Stimulated activated CD4-positive, alpha-beta T cell treated with anti-CD3 and anti-CD28 coated beads, TNF-alpha, amount 100 ng/mL, for 1 hour (primary cell): Measurements from ENCODE around the gene ZCCHC7.
"Not testable (repeated sequence)": the region's sequence is repeated elsewhere in the genome, so short reads cannot be mapped to it uniquely, and the experiment has no call there.

Experiments used
- DNase-seq, 3 donors: peaks; one replicate each; pipeline ENCODE4 v3.0.0-alpha.2; 2020; ENCODE audit warnings: low read depth in 3 of 3, low spot score in 1 of 3

The ZCCHC7 gene

DNA sequence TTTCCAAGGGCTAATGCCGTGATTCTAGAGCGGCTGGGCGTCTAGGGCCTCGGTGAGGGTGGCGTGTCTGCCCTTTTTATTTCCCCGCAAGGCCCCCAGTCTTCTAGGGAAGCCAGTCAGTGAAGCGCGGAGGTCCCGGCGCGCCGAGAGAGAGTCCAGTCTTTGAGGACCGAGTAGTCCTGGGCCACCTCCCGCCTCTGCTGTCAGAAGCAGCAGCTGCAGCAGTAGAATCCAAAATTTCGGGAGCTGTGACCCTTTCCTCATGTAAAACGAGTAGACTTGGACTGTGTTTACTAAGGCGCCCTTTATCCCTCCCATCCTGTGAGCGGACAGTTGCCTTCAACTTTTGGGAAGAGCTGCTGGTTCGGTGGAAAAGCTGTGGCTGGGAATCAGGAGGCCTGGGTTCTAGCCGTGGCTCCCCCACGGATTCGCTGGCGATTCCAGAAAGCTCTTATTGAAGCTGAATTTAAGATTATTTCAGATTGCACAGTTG lies 515 bp downstream of the ZCCHC7 start:
- DNase-seq, result not testable (repeated sequence)

DNA sequence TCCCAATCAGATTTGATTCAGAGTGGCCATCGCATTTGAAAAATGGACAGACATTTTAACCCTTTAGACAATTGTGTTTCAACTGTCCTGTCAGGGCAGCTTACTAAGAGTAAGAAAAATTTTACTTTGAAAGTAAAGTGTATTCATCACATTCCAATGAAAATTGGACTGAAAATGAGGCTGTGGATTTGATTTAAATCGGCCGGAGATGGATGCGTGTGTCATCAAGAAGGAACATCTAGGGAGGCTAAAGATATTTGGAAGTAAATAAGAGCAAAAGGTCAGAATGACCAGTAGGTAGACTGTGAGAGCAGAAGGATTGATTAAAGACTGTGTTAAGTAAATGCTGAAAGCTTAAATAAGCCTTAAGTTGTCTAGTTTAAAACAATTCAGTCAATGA lies 1.5 kb downstream of the ZCCHC7 start:
- no peak for DNase-seq

DNA sequence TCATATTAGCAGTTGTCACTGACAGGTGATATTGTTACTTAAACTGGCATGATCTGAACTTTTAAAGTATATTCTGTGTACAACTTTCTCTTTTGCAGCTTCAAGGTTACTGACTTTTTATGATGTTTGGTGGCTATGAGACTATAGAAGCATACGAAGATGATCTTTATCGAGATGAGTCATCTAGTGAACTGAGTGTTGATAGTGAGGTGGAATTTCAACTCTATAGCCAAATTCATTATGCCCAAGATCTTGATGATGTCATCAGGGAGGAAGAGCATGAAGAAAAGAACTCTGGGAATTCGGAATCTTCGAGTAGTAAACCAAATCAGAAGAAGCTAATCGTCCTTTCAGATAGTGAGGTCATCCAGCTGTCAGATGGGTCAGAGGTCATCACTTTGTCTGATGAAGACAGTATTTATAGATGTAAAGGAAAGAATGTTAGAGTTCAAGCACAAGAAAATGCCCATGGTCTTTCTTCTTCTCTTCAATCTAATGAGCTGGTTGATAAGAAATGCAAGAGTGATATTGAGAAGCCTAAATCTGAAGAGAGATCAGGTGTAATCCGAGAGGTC lies 5.9 kb downstream of the ZCCHC7 start:
- DNase-seq, result no peak

DNA sequence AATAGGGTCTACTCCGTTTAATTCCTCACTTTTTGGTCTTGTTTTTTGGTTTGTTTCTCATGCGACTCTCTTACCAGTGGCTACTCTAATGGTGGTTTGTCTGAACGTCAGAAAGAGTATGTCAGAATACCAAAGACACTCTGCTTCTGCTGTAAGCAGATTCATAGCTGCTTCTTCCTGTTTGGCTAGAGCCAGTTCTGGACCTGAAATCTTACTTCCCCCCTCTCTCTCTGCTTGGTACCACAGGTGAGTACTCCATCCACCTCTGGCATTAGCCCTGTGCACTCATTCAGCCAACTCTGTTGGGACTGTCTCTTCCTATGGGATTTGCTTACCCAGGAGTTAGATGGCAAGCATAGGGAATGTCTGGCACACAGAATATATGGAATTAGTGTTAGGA lies 6.6 kb downstream of the ZCCHC7 start:
- DNase-seq, result no peak

DNA sequence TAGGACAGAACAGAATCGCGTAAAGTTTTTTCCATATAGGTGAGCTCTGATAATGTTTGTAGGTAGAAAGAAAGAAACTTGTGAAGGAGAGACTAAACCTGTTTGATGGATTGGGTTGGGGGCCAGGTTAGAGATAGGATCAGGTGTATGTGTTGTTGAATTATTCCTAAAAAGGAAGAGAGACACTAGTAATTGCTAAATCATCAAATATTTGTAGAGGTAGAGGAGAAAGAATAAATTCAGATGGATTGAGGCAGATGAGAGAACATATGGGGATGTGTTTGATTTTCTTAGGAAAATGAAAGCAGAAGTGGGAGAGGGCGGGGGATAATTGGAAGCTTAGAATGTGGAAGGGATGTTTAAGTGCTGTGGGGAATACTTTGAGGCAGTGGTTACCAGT lies 7.7 kb downstream of the ZCCHC7 start:
- DNase-seq, result no peak

DNA sequence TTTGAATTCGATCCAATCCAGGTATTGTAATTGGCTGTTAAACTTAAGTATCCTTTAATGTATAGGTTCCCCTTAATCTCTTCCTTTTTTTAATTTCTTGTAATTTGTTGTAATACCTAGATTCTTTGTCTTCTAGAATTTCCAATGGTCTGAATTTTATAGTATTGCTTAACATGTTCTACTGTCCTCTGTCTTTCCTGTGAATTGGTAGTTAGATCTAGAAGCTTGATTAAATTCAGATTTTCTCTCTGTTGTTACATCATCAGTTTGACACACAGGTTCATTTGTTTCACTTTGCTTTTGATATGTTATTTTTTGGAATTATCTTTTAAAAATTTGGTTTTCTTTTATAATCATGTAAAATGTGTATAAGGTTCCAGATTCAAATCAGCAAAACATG lies 13.8 kb downstream of the ZCCHC7 start:
- no peak for DNase-seq

DNA sequence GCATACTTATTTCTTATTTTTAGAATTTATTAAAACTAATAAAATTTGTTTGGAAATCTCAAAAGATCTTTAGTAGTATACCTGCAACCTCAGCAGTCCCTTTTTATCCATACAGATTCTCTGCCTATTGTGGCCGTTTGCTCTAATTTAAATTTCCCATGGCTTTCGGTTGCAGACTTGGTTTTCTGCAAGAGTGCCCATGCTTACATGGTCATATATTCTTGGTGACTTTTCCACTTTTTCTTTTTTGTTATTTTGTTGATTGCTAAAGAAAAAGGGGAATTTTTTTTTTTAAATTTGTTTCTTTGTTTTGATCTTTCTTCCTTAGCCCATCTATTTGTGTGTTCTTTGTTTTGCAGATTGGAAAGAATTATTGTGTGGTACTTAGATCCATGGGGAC lies 20.6 kb downstream of the ZCCHC7 start:
- DNase-seq, result no peak

DNA sequence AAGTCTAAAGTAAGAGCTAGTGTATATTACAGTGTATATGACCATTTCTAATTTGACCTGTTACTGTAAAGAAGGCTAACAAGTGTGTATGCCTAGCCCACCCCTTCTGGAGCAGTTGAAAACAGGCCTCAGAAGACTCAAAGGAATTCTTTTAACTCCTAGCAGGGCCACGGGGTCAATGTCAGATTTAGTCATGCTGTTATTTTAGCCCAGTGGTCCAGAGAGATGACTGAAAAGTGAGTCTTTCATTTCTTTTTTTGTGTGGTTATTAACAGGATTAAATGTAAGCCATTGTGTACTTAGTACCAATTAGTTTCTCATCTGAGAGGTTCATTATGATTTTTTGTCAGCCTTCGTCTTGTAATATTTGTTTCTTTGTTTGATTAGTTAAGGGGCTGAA lies 24.4 kb downstream of the ZCCHC7 start:
- no peak for DNase-seq

DNA sequence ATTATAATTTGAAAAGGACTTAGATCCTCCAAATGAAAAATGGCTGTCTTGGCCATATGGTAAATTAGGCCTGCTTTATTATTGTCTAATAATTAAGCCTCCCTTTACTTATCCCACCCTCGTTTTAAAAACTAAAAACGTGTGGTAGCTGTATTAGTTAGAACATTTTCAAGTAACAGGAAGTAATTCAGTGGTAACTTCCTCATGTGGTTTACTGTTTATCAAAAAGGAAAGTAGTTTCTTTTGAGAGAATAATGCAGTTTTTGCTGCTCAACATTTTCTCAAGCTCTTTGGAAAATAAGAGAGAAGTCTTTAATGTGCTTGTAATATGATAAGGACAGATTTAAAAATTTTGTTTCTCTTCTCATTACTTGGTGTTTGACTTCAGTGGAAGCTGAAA lies 26.0 kb downstream of the ZCCHC7 start:
- DNase-seq, result no peak

DNA sequence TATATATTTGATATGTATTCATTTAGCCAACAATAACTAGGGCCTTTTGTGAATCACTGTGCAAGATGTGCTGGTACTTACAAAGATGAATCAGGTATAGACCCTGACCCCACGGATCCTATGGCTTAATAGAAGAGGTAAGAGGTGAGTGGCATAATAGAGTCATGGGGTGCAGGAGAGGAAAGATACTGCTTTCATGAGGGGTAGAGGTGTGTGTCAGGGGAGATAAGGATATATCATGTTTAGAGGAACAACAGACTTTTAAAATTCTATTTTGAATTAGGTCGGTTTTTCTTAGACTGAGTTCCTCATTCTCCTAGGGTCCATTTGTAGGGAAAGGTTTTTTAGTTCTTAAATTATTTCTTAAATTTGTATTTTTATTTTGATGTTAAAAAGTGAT lies 27.8 kb downstream of the ZCCHC7 start:
- DNase-seq, result no peak

DNA sequence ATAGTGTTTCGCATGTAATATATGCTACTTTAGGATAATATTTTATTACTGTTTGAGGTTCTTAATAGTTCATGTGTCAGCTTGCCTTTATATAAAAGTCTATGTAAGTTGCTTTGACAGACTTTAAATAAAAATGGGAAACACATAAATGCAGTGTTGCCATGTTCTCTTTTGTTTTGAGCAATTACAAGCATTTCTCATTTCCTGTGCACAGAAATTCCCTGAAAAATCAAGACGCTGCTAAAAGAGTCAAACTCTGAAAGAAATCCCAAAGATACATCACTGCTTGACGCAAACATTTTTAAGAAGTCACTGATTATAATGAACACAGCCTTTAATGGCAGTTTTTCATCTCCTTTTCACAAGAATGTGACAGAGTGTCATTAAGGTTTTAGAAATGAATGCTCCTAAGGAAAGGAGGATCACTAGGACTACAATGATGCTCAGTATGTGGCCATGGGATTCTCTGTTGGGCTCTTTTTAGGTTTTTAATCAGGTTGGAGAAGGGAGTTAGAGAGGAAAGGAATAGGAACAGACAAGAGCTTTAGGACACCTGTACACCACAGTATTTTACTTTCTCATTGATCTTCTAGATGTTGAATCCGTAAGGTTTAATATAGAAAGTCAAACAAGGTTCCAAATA lies 29.4 kb downstream of the ZCCHC7 start:
- no peak for DNase-seq

DNA sequence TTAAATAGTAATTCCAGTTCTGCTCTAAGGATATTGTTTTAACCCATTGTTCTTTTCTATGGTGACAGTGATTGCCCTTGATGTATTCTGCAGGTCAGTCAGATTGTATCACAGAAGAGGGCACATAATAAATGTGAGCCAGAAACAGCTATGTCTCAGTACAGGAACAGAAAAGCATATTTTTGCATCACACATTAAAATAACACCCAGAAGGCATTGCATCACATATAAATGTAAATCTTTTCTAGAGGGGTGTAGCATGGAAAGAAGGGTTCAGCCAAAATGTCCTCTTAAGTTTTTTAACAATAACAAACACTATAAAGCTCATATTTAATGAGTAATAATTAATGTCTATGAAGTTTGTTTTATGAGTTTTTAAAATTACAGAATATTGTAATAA lies 30.0 kb downstream of the ZCCHC7 start:
- DNase-seq, result no peak

DNA sequence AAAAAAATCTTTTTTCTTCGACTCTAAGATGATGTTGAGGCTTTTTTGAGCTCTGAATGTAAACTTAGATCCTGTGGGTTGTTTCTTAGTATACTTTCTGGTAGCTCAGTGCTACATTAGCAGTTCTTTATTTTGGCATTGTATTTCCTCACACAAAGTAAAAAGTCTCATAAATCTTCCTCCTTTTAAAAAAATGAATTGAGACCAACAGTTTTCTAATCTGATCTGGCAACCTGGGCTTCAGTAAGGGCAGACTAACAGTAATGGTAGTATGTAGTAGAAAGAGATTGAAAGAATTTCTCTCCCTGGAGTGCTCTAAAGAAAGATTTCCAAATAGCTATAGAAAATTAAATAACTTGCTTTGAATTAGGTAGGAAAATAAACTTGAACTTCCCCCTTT lies 31.4 kb downstream of the ZCCHC7 start:
- no peak for DNase-seq

DNA sequence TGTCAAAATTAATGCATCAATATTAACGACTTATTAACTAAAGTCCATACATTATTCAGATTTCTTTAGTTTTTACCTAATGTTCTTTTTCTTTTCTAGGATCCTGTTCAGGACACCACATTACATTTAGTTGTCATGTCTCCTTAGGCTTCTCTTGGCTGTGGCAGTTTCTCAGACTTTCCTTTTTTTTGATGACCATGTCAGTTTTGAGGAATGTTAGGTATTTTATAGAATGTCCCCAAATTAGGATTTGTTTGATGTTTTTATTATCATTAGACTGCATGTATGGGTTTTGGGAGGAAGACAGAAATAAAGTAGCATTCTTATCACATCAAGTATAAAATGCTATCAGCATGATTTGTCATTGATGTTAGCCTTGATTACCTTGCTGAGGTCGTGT lies 32.0 kb downstream of the ZCCHC7 start:
- no peak for DNase-seq

DNA sequence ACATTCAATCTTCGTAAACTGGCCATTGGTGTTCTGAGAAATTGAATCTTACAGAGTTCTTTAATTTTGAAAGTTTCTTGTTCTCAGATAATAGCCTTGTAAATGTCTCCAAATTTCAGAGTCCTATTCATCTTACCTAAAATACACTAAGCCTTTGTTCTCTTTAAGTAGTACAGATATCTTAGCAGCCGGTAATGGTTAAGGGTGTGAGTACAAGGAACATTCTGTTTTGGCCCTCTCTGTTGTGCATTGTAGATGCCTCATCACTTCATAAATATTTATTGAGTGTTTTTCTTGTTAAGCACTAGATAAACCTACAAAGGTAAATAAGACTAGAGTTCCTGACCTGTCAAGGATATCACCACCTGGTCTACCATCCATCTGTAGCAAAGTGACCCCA lies 35.2 kb downstream of the ZCCHC7 start:
- no peak for DNase-seq

DNA sequence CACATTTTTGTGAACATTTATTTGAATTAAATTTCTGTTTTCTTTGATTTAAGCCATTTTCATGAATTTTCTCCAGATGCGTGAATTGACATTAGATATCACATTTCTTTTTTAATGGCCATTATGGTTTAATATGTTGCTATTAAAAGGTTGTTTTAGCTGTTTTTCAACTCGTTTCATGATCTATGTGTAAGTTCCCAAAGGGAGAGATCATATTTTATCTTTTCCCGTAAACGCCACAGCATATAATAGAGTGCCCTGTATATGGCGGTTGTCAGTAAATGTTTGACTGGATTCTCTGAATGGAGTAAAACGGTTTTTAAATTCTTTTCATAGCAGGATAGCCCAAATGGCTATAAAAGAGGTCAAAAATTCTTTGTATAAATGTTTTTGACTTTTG lies 35.8 kb downstream of the ZCCHC7 start:
- no peak for DNase-seq

DNA sequence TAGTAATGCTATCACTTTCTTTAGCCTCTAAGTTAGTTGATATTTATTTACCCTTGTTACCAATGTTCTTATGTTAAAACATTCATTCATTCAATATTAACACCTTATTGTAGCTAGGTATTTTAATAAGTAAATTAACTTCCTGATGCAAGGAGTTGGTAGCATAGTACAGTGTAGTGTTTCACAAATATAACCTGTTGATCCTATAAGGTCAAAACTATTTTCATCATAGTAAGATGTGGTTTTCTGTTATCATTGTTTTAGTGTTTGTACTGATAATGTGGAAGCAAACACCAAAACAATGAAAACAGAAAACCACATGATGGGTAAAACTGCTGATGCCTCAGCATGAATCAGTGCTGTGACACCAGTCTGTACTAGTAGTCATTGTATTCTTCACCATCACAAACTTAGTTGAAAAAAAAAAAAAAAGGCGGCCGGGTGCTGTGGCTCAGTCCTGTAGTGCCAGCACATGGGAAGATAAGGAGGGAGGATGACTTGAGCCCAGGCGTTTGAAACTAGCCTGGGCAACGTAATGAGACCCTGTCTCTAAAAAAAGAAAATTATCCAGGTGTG lies 36.5 kb downstream of the ZCCHC7 start:
- no peak for DNase-seq

DNA sequence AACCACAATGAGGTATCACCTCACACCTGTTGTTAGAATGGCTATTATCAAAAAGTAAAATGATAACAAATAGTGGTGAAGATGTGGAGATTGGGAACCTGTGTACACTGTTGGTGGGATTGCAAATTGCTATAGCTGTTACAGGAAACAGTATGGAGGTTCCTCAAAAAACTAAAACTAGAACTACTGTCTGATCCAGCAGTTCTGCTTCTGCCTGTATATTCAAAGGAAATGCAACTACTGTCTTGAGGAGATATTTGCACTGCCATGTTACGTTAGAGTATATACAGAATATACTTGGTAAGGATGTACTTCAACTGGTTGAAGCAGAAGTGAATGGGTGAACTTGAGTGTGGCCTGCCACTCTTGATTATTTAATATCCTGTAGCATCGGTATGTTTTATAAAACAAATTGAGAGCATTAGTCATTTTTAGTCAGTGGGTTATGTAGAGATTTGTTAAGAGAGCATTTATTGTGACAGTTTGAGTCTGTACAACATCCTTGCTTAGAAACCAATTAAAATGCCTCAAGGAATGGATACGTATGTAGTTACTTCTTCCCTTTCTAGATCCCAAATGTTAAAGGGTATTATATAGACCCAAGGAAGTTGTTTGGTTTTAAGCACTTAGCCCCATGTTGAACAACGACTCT lies 37.5 kb downstream of the ZCCHC7 start:
- no peak for DNase-seq

DNA sequence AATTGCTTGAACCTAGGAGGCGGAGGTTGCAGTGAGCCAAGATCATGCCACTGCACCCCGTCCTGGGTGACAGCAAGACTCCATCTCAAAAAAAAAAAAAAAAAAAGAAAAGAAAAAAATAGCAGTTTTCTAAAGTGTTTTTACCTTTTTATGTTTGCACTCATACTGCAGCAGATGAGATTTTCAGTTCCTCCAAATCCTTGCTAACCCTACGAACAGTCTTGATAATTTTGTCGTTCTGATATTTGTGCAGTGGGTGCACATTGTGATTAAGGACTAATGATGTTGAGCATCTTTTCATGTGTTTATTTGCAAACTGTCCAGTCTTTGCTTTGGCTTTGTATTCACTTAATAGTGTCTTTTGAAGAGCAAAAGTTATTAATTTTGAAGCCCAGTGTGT lies 42.9 kb downstream of the ZCCHC7 start:
- no peak for DNase-seq

DNA sequence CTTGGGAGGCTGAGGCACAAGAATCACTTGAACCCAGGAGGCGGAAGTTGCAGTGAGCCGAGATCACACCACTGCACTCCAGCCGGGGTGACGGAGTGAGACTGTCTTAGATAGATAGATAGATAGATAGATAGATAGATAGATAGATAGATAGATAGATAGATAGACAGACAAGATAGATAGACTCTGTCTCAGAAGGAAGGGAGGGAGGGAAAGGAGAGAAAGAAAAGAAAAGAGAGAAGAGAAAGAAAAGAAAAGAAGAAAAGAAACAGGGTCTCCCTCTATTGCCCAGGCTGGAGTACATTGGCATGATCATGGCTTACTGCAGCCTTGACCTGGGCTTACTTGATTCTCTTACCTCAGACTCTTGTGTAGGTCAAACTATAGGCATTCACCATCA lies 44.0 kb downstream of the ZCCHC7 start:
- not testable (repeated sequence) for DNase-seq

DNA sequence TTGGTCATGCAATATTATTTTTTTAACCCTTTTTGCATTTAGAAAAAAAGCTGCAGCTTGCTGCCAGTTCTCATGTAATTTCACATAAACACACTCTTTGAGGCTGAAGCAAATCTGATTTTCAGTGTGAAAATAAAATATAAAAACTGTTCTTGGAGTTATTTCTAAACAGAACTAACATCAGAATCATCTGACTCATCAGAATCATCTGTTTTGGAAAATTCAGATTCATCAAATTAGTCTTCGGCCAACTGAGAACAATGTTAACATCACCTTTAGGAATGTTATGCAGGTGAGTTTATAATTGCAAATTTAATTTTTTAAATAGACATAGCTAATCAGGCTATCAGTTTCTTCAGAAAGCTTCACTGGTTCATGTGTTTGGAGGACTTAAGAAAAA lies 45.3 kb downstream of the ZCCHC7 start:
- DNase-seq, result no peak

DNA sequence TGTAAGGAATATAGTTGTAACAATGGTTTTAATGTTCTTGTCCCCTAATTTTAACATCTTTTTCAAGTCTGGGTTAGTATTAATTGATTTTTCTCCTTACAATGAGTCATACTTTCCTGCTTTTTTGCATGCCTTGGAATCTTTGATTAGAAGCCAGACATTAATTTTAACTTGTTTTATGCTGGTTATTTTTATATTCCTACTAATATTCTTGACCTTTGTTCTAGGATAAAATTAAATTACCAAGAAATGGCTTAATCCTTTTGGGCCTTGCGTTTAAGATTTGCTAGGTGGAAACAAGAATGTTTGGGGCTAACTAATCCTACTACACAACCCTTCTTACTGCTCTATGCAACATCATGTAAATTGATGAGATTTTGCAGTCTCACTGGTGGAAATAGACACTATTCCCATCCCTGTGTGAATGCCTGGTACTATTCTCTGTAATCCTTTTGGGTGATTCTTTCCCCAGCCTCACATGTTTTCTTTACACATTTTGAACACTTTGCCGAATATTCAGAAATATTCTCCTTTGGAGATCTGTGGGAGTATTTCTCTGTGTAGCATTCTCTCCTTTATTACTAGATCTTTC lies 47.2 kb downstream of the ZCCHC7 start:
- no peak for DNase-seq
